Esophagus muscularis mucosa (tissue), 4 donors: Measurements from ENCODE around the gene SPHK1. TPM values are rescaled to one million over a fixed set of nuclear protein-coding genes. Genes with fewer than 3 reads are reported as not detected.
A peak's percentile ranks its signal among the peaks of the same experiment; 100 is the strongest.

Experiments
- DNase-seq: peaks from one replicate; pipeline ENCODE4 v3.0.0-alpha.2; 2017; ENCODE audit errors: extremely low spot score
- H3K27ac ChIP-seq, 4 donors: fragments of 200-600 bp; sonication (generic); replicated peaks in 1 of 4; 1 replicate in 3 of 4; 2 replicates in 1 of 4; pipeline ENCODE4 v1.5.1; 2016 to 2019; ENCODE audit warnings: mild to moderate bottlenecking in 1 of 4
- H3K27me3 ChIP-seq, 4 donors: fragments of 200-600 bp; sonication (generic); one replicate each; pipeline versions ENCODE4 v1.5.1 to v1.6.0; 2016 to 2019
- H3K36me3 ChIP-seq, 4 donors: fragments of 200-600 bp; sonication (generic); one replicate each; pipeline ENCODE4 v1.5.1; 2016 to 2019
- H3K4me1 ChIP-seq, 4 donors: fragments of 200-600 bp; sonication (generic); one replicate each; pipeline ENCODE4 v1.5.1; 2016 to 2019
- H3K4me3 ChIP-seq, 4 donors: fragments of 200-600 bp; sonication (generic); 1 replicate in 2 of 4; 2 replicates in 2 of 4; pipeline ENCODE4 v1.5.1; 2016 to 2019; ENCODE audit warnings: mild to moderate bottlenecking in 4 of 4, moderate library complexity in 1 of 4
- H3K9me3 ChIP-seq, 4 donors: fragments of 200-600 bp; sonication (generic); 1 replicate in 3 of 4; 2 replicates in 1 of 4; pipeline ENCODE4 v1.5.1; 2016 to 2019
- CTCF ChIP-seq, 3 experiments: fragments of 200-600 bp in 2 of 3; fragments of 450-650 bp in 1 of 3; sonication (generic) in 2 of 3; IDR thresholded peaks; one replicate each; pipeline ENCODE4 v1.5.1; 2017 to 2019; ENCODE audit warnings: antibody characterized with exemption in 3 of 3, mild to moderate bottlenecking in 2 of 3, moderate library complexity in 1 of 3
- EP300 ChIP-seq: sonication (generic); formaldehyde crosslinking; IDR thresholded peaks from one replicate; pipeline ENCODE4 v1.6.1; 2017; ENCODE audit warnings: antibody characterized with exemption
- POLR2A ChIP-seq: fragments of 450-650 bp; IDR thresholded peaks from one replicate; pipeline ENCODE4 v1.6.1; 2017; ENCODE audit warnings: antibody characterized with exemption, moderate library complexity, mild to moderate bottlenecking, low read depth
- POLR2AphosphoS5 ChIP-seq, 2 donors: sonication (generic); formaldehyde crosslinking; IDR thresholded peaks; one replicate each; pipeline ENCODE4 v1.6.1; 2017; ENCODE audit warnings: antibody characterized with exemption in 2 of 2
- WGBS: methylation state at CpG from one replicate; pipeline ENCODE4 v1.1.5; 2018; 5-methylcytosine and 5-hydroxymethylcytosine counted together
- intact Hi-C: fragments of 100-400 bp; cut with DNase I; formaldehyde crosslinking; loops from one replicate; pipeline ENCODE4 v1.15.1; 2023
- total RNA-seq, 4 donors: library from RNA; depleted of rRNA; stranded (reverse); fragments of >200 nt; gene quantifications; one replicate each; pipeline versions ENCODE4 v1.1.0 to v1.2.1, GENCODE V29; 2016

Gene SPHK1
- total RNA-seq, 4 donors from 2014 or later: 10.8 to 33.8 (median 16.5) TPM

- Histone ChIP-seq H3K27ac (no peak overlapping the region), H3K36me3 (peaks cover 0 to 35% (median 25%) of the 10 kb centered on the region in 4 donors), H3K4me3 (no peak overlapping the region), H3K27me3 (peaks cover 0 to 32% (median 4%) of the 10 kb centered on the region in 4 donors), H3K9me3 (no peaks in the 10 kb centered on the region), H3K4me1 (peaks cover 32 to 55% (median 48%) of the 10 kb centered on the region in 4 donors)
- intact Hi-C loops: loop anchor here (5.0 kb wide), 1 partner anchor 35 kb away; the partner anchor contains the start of gene PRPSAP1
- no peak for DNase-seq
- TF ChIP-seq POLR2AphosphoS5 (IDR thresholded peaks at IDR 0.05): no peak
- no peak for TF ChIP-seq POLR2A
- no peak for TF ChIP-seq CTCF (IDR thresholded peaks at IDR 0.05)
- no peak for TF ChIP-seq EP300
- WGBS: 92% methylated on average over 23 of the region's 31 CpGs
Observed at GRCh38 chr17:76386966-76387765, 2.8 kb downstream of the SPHK1 start.

- Histone ChIP-seq H3K36me3 (peaks cover 5 to 55% (median 38%) of the 10 kb centered on the region in 4 donors), H3K27ac (no peak overlapping the region), H3K9me3 (no peaks in the 10 kb centered on the region), H3K27me3 (peaks cover 0 to 12% (median 0%) of the 10 kb centered on the region in 4 donors), H3K4me1 (peaks cover 25 to 34% (median 28%) of the 10 kb centered on the region in 4 donors), H3K4me3 (no peak overlapping the region)
- WGBS: 85% methylated on average over 16 of the region's 16 CpGs
- DNase-seq: no peak
- intact Hi-C loops: loop anchor here (5.0 kb wide), 1 partner anchor 37 kb away; the partner anchor contains the start of gene PRPSAP1
- TF ChIP-seq EP300 (no peak), POLR2AphosphoS5 (IDR thresholded peaks at IDR 0.05) (peak in 1 of 2 donors; percentile 8), CTCF (IDR thresholded peaks at IDR 0.05) (peak in 1 of 3 experiments; percentile 7)
Observed at GRCh38 chr17:76388966-76389888, 4.8 kb downstream of the SPHK1 start.

- peaks cover 0 to 7% (median 0%) of the 10 kb centered on the region in 4 donors for H3K27me3 ChIP-seq
- H3K9me3 ChIP-seq: no peaks in the 10 kb centered on the region
- intact Hi-C loops: loop anchor here (10.0 kb wide), 1 partner anchor 265 kb away; no protein-coding TSS in a partner anchor
- 75% methylated on average over 5 of the region's 11 CpGs for WGBS
- TF ChIP-seq POLR2AphosphoS5 (IDR thresholded peaks at IDR 0.05): no peak
- no peak for TF ChIP-seq EP300
- no peak for TF ChIP-seq POLR2A
- no peak for TF ChIP-seq CTCF (IDR thresholded peaks at IDR 0.05)
- H3K36me3 ChIP-seq: peaks cover 9 to 62% (median 44%) of the 10 kb centered on the region in 4 donors
- no peak overlapping the region for H3K4me3 ChIP-seq
- peaks cover 19 to 26% (median 22%) of the 10 kb centered on the region in 4 donors for H3K4me1 ChIP-seq
- no peak overlapping the region for H3K27ac ChIP-seq
- DNase-seq: no peak
Observed at GRCh38 chr17:76390003-76390421, 5.6 kb downstream of the SPHK1 start.

DNA sequence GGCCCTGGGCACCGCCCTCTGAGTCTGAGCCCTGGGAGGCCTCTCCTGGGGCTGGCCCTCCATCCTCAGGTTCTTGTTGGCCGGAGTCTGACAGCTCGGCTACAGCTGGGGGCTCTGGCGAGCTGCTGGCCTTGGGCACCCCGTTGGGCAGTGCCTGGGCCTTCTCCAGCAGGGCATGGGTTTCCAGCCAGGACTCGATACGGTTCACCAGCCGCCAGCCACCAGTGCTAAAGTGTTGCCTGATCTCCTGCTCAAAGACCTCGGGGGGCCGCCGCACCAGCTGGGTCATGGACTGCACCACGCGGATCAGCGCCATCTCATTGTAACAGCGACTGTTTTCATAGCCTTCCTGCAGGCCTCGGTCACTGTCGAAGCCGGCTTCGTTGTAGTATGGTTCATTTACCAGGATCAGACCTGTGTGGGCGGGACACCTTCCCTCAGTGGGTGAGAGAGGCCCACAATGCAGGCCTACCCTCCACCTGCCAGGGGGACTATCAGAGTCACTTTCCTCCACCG, 6.8 kb downstream of the SPHK1 start:
- no peak for DNase-seq
- peaks cover 17 to 75% (median 56%) of the 10 kb centered on the region in 4 donors for H3K36me3 ChIP-seq
- peaks cover 6 to 14% (median 10%) of the 10 kb centered on the region in 4 donors for H3K4me1 ChIP-seq
- H3K4me3 ChIP-seq: no peak overlapping the region
- no peaks in the 10 kb centered on the region for H3K27me3 ChIP-seq
- no peak overlapping the region for H3K27ac ChIP-seq
- no peak for TF ChIP-seq POLR2AphosphoS5 (IDR thresholded peaks at IDR 0.05)
- TF ChIP-seq POLR2A: no peak
- no peak for TF ChIP-seq CTCF (IDR thresholded peaks at IDR 0.05)
- TF ChIP-seq EP300: no peak
- intact Hi-C loops: loop anchor here (10.0 kb wide), 1 partner anchor 266 kb away; no protein-coding TSS in a partner anchor
- no peaks in the 10 kb centered on the region for H3K9me3 ChIP-seq
- WGBS: 94% methylated on average over 21 of the region's 21 CpGs
